DMS114 treated with DMSO at 0.1 percent for 48 hours (cell line): ENCODE results near the gene ARNT2.
"Not testable (repeated sequence)": the region's sequence is repeated elsewhere in the genome, so short reads cannot be mapped to it uniquely, and the experiment has no call there.

ENCODE experiments used
- DNase-seq: peaks from one replicate; lab custom pipeline; 2025; ENCODE audit not compliant: unreplicated experiment; lab: John Stamatoyannopoulos, UW

Gene ARNT2

DNA sequence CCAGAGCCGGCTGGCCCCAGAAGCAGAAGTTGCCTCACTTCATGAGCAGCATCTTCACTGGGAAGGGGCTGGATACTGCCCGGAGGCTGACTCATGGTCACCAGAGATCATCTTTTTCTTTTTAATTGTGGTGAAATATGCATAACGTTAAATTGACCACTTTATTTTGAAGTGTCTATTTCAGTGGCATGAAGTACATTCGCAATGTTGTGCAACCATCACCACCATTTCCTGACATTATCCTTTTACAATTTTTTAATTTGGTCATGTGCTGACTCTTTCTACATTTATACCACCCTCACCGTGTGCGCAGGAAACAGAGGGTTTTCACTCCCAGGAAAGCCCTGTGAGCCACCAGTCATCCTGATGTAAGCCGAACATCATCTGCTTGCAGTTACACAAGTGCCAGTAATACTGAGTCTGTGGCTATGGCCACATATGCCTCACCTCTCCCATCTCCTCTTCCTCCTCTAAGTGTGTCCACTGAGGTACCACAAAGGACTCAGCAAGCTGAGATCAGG is 239.3 kb downstream of the ARNT2 start:
- no peak for DNase-seq

GRCh38 chr15:80645494-80646065 is 241.4 kb downstream of the ARNT2 start:
- DNase-seq, result no peak

DNA sequence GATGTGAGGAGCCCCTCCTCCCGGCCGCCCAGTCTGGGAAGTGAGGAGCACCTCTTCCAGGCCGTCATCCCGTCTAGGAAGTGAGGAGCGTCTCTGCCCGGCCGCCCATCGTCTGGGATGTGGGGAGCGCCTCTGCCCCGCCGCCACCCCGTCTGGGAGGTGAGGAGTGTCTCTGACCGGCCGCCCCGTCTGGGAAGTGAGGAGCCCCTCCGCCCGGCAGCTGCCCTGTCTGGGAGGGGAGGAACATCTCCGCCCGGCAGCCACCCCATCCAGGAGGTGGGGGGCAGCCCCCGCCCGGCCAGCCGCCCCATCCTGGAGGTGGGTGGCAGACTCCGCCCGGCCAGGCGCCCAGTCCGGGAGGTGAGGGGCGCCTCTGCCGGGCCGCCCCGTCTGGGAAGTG is 243.2 kb downstream of the ARNT2 start:
- DNase-seq, result not testable (repeated sequence)
